Breast epithelium (tissue), 4 donors: ENCODE measurements around the gene FITM1. TPM values are rescaled to one million over a fixed set of nuclear protein-coding genes. Genes with fewer than 3 reads are reported as not detected.

Experiments used
- DNase-seq, 2 donors: peaks; one replicate each; pipeline ENCODE4 v3.0.0-alpha.2; 2019; ENCODE audit warnings: low spot score in 2 of 2
- H3K27ac ChIP-seq, 2 donors: fragments of 200-600 bp; sonication (generic) in 1 of 2; one replicate each; pipeline ENCODE4 v1.5.1; 2016 to 2019; ENCODE audit warnings: mild to moderate bottlenecking in 1 of 2
- H3K27me3 ChIP-seq, 2 donors: fragments of 200-600 bp; sonication (generic) in 1 of 2; one replicate each; pipeline versions ENCODE4 v1.5.1 to v1.6.0; 2017 to 2019; ENCODE audit warnings: control low read depth in 1 of 2, mild to moderate bottlenecking in 1 of 2
- H3K36me3 ChIP-seq: fragments of 200-600 bp; one replicate; pipeline ENCODE4 v1.5.1; 2019
- H3K4me1 ChIP-seq, 2 donors: fragments of 200-600 bp; sonication (generic); one replicate each; pipeline ENCODE4 v1.5.1; 2016 to 2019; ENCODE audit warnings: control low read depth in 1 of 2
- H3K4me3 ChIP-seq, 3 donors: fragments of 200-600 bp; sonication (generic); 1 replicate in 2 of 3; 2 replicates in 1 of 3; pipeline ENCODE4 v1.5.1; 2016 to 2019; ENCODE audit warnings: mild to moderate bottlenecking in 3 of 3, moderate library complexity in 2 of 3
- H3K9me3 ChIP-seq, 2 donors: fragments of 200-600 bp; sonication (generic) in 1 of 2; one replicate each; pipeline ENCODE4 v1.5.1; 2016 to 2019; ENCODE audit warnings: control low read depth in 1 of 2
- POLR2A ChIP-seq: fragments of 450-650 bp; IDR thresholded peaks from one replicate; pipeline ENCODE4 v1.6.1; 2016; ENCODE audit warnings: antibody characterized with exemption, mild to moderate bottlenecking, moderate library complexity
- POLR2AphosphoS5 ChIP-seq, 3 donors: sonication (generic); formaldehyde crosslinking; IDR thresholded peaks; one replicate each; pipeline ENCODE4 v1.6.1; 2017; ENCODE audit warnings: antibody characterized with exemption in 3 of 3
- intact Hi-C: fragments of 100-400 bp; cut with DNase I; formaldehyde crosslinking; loops from one replicate; pipeline ENCODE4 v1.15.1; 2023; ENCODE audit warnings: low total_unique reads
- total RNA-seq, 3 donors: library from RNA; depleted of rRNA; stranded (reverse); fragments of >200 nt; gene quantifications; one replicate each; pipeline ENCODE4 v1.1.0, GENCODE V29; 2016
- TF ChIP-seq, protein P1 (sequence below), 3 donors: fragments of 450-650 bp; IDR thresholded peaks; one replicate each; pipeline ENCODE4 v1.5.1; 2016 to 2017; ENCODE audit warnings: antibody characterized with exemption in 3 of 3, mild to moderate bottlenecking in 3 of 3, moderate library complexity in 3 of 3

FITM1 gene
- total RNA-seq, 3 donors from 2014 or later = 1.2 to 2.6 (median 1.6) TPM

DNA sequence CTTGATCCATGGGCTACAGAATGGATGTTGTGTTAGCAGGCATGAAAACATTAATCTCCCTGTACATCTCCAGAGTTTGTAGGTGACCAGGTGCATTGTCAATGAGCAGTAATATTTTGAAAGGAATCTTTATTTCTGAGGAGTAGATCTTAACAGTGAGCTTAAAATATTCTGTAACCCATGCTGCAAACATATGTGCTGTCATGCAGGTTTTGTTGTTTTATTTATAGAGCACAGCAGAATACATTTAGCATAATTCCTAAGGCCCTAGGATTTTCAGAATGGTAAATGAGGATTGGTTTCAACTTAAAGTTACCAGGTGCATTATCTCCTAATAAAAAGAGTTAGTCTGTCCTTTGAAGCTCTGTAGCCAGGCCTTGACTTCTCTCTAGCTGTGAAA, 3.5 kb upstream of the FITM1 start:
- no peak for DNase-seq
- Histone ChIP-seq H3K27ac (no peak overlapping the region), H3K36me3 (peaks cover 14% of the 10 kb centered on the region), H3K4me3 (no peak overlapping the region), H3K27me3 (no peaks in the 10 kb centered on the region), H3K9me3 (no peaks in the 10 kb centered on the region), H3K4me1 (no peaks in the 10 kb centered on the region)
- intact Hi-C loops = no loop called here
- TF ChIP-seq, protein P1, sequence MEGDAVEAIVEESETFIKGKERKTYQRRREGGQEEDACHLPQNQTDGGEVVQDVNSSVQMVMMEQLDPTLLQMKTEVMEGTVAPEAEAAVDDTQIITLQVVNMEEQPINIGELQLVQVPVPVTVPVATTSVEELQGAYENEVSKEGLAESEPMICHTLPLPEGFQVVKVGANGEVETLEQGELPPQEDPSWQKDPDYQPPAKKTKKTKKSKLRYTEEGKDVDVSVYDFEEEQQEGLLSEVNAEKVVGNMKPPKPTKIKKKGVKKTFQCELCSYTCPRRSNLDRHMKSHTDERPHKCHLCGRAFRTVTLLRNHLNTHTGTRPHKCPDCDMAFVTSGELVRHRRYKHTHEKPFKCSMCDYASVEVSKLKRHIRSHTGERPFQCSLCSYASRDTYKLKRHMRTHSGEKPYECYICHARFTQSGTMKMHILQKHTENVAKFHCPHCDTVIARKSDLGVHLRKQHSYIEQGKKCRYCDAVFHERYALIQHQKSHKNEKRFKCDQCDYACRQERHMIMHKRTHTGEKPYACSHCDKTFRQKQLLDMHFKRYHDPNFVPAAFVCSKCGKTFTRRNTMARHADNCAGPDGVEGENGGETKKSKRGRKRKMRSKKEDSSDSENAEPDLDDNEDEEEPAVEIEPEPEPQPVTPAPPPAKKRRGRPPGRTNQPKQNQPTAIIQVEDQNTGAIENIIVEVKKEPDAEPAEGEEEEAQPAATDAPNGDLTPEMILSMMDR (IDR thresholded peaks at IDR 0.05) = no peak
- TF ChIP-seq POLR2A = no peak
- no peak for TF ChIP-seq POLR2AphosphoS5 (IDR thresholded peaks at IDR 0.05)

DNA sequence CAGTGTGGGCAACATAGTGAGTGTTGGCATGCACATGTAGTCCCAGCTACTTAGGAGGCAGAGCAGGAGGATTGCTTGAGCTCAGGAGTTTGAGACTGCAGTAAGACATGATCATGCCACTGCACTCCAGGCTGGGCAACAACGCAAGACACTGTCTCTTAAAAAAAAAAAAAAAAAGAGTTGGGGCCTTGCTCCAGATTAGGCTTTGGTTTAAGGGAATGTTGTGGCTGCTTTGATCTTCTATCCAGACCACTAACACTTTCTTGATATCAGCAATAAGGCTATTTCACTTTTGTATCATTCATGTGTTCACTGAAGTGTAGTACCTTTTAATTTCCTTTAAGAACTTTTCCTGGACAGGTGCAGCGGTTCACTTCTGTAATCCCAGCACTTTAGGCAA, 2.8 kb upstream of the FITM1 start:
- Histone ChIP-seq H3K4me3 (no peak overlapping the region), H3K4me1 (no peaks in the 10 kb centered on the region), H3K27ac (no peak overlapping the region), H3K36me3 (peaks cover 11% of the 10 kb centered on the region), H3K27me3 (no peaks in the 10 kb centered on the region), H3K9me3 (no peaks in the 10 kb centered on the region)
- no peak for DNase-seq
- intact Hi-C loops = no loop called here
- TF ChIP-seq POLR2AphosphoS5 (IDR thresholded peaks at IDR 0.05) (no peak), POLR2A (no peak)
- TF ChIP-seq, protein P1 (IDR thresholded peaks at IDR 0.05) = no peak

DNA sequence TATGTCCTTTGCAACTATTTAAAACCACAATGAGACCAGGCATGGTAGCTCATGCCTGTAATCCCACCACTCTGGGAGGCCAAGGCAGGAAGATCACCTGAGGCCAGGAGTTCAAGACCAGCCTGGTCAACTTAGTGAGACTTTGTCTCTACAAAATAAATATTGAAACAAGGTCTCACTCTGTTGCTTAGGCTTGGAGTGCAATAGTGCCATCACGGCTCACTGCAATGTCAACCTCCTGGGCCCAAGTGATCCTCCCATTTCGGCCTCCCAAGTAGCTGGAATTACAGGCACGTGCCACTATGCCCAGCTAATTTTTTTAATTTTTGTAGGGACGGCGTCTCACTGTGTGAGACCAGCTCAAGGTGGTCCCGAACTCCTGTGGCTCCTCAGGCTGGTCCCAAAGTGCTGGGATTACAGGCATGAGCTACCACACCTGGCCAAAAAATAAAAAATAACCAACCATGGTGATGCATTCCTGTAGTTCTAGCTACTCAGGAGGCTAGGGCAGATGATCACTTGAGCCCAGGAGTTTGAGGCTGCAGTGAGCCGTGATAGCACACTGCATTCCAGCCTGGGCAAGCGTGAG, 955 bp upstream of the FITM1 start:
- Histone ChIP-seq H3K27ac (no peak overlapping the region), H3K36me3 (no peaks in the 10 kb centered on the region), H3K4me3 (no peak overlapping the region), H3K9me3 (no peaks in the 10 kb centered on the region), H3K27me3 (no peaks in the 10 kb centered on the region), H3K4me1 (no peaks in the 10 kb centered on the region)
- intact Hi-C loops = no loop called here
- TF ChIP-seq, protein P1 (IDR thresholded peaks at IDR 0.05) = no peak
- no peak for TF ChIP-seq POLR2A
- no peak for TF ChIP-seq POLR2AphosphoS5 (IDR thresholded peaks at IDR 0.05)
- no peak for DNase-seq

DNA sequence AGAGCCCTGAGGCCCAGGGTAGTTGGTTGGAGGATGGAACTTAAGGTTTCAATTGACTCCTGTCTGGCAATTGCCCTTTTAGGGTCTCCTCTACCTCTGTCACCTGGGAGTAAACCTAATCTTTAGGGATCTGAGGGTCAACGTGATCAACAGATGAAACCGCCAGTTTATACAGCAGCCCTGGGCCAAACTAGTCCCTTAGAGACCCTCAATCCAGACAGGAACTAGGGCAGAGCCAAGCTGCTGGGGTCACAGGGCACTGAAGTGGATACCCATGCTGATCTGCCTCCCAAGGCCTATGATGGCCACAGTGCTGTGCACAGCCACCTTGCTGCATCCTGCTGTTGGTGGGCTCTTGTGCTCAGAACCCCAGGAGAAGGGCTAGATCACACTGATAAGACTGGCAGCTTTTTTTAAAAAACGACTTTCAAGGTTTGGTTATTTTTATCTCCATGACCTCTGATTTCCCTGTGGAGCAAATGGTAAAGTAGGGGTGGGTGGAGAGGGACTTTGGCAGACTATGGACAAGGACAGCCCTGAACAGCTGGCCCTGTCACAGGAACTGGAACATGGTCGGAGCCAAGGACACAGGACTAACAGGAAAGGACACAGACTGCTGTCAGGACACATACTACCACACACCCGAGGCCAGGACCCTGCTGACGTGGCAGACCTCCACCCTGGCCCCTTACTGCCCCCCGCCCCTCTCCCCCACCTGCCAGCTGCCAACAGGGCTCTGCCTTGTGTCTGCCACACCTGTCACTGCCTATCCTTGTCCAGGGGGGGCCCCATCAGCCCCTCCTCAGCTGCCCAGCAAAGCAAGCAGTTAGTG, 474 bp downstream of the FITM1 start:
- no peak for DNase-seq
- Histone ChIP-seq H3K9me3 (no peaks in the 10 kb centered on the region), H3K27me3 (no peaks in the 10 kb centered on the region), H3K4me1 (no peaks in the 10 kb centered on the region), H3K36me3 (no peaks in the 10 kb centered on the region), H3K27ac (peak overlapping the region; percentile 73 to 74), H3K4me3 (no peak overlapping the region)
- intact Hi-C loops = no loop called here
- TF ChIP-seq, protein P1 (IDR thresholded peaks at IDR 0.05) = no peak
- TF ChIP-seq POLR2AphosphoS5 (IDR thresholded peaks at IDR 0.05) (no peak), POLR2A (no peak)

DNA sequence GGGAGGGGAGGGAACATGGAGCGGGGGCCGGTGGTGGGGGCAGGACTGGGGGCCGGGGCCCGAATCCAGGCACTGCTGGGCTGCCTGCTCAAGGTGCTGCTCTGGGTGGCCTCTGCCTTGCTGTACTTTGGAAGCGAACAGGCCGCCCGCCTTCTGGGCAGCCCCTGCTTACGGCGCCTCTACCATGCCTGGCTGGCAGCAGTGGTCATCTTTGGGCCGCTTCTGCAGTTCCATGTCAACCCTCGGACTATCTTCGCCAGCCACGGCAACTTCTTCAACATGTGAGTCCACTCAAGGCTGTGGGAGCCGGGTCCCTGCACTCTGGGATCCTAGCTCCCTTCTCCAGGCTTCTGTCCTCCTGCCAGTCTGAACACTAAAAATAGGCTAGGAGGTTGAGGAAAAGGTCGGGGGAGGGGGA, 1.1 kb downstream of the FITM1 start:
- H3K27ac ChIP-seq = peak overlapping the region; percentile 73 to 74
- H3K4me3 ChIP-seq = no peak overlapping the region
- H3K36me3 ChIP-seq = no peaks in the 10 kb centered on the region
- intact Hi-C loops = no loop called here
- TF ChIP-seq POLR2AphosphoS5 (IDR thresholded peaks at IDR 0.05) = no peak
- TF ChIP-seq, protein P1 (IDR thresholded peaks at IDR 0.05) = no peak
- no peaks in the 10 kb centered on the region for H3K4me1 ChIP-seq
- H3K9me3 ChIP-seq = no peaks in the 10 kb centered on the region
- no peak for DNase-seq
- no peaks in the 10 kb centered on the region for H3K27me3 ChIP-seq
